Stimulated activated naive B cell treated with anti-CD40 and anti-IgM and Interleukin-4, amounts not matched to agents 10 μg/mL and 1 μg/mL and 100 μg/mL, for 72 hours (primary cell): ENCODE results near the gene IRF2BP2.

Source experiments
- ATAC-seq, 2 donors: fragments of 150-1000 bp; cut with Tn5 transposase; replicated peaks; 2 replicates each; pipeline ENCODE4 v1.10.0; 2021; ENCODE audit warnings: moderate library complexity in 1 of 2
- DNase-seq: peaks from one replicate; pipeline ENCODE4 v3.0.0; 2021
- H3K27ac Mint-ChIP-seq: one replicate; pipeline ENCODE4 v1.8.0; 2022; ENCODE audit warnings: mild to moderate bottlenecking, mixed read lengths
- H3K27me3 Mint-ChIP-seq, 2 donors: one replicate each; pipeline ENCODE4 v1.8.0; 2022; ENCODE audit warnings: mixed read lengths in 2 of 2
- H3K36me3 Mint-ChIP-seq, 2 donors: one replicate each; pipeline ENCODE4 v1.8.0; 2022; ENCODE audit warnings: mixed read lengths in 2 of 2, mild to moderate bottlenecking in 1 of 2
- H3K4me1 Mint-ChIP-seq, 2 donors: one replicate each; pipeline ENCODE4 v1.8.0; 2022; ENCODE audit warnings: mixed read lengths in 2 of 2, mild to moderate bottlenecking in 1 of 2
- H3K4me3 Mint-ChIP-seq, 2 donors: one replicate each; pipeline ENCODE4 v1.8.0; 2022; ENCODE audit warnings: mild to moderate bottlenecking in 2 of 2, mixed read lengths in 2 of 2, moderate library complexity in 1 of 2
- H3K9me3 Mint-ChIP-seq, 2 donors: one replicate each; pipeline ENCODE4 v1.8.0; 2022; ENCODE audit warnings: mixed read lengths in 2 of 2, mild to moderate bottlenecking in 1 of 2

IRF2BP2 gene

DNA sequence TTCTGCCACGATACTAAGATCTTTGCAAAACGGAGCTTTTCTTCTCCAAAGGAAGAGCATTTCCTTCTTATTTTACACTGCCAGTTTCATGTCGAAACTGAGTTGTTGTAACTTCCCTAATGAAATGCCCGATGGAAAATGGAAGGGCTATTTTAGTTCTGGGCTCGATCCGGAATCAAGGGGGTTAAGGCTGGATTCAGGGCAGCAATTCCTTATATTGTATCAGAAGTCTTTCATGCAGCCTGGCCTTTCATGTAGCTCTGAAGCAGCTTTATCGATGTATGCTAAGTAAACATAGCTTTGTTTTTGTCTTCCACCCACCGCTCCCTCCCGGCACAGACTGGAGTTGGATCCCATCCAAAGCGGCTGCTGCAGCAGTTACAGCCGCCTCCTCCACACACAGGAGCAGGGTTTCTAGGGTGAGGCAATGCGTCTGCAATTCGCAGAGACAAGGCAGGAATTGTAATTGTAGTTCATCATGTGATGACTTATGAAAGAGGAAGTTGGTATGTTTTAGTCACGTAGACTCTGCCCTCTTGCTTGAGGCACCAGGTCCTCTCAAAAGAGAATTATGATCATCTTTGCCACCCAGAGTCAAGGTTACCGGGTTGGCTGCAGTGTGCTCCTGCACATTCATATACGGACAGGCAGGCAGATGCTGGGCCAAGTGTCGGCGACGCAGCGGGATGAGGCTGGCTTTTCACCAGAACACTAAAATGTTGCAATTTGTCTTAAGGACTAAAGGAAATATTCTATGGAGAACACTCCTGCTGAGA lies 2.6 kb upstream of the IRF2BP2 start:
- DNase-seq: peak; percentile 78
- Mint-ChIP-seq H3K27me3 (no peaks in the 10 kb centered on the region), H3K36me3 (peaks cover 9 to 13% of the 10 kb centered on the region in 2 donors), H3K4me1 (peaks cover 36 to 53% of the 10 kb centered on the region in 2 donors), H3K4me3 (peak overlapping the region; percentile 86 to 88), H3K9me3 (no peaks in the 10 kb centered on the region), H3K27ac (peak overlapping the region; percentile 100)
- peak; percentile 41 to 43 for ATAC-seq

DNA sequence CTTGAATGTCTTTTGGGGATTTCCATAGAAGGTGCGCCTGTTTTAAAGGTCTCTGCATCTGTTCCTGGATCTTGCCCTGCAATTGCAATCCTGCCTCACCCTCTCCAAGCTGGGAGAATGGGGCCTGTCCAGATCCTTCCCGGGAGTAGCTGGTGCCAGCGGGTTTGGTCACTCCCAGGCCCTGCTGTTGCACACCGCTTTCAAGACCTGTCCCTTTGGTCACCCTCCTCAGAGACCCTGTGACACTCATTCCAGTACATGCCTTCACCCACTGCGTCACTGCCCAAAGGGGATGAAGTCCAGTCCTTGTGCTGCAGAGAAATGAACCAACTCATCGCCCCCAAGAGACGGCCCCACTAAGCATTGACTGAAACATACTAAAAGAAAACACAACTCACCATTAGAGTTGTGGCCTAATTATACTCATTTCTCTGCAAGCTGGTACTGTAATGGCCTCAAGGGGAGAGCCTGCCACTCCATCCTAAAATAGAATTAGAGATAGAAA lies 1.9 kb upstream of the IRF2BP2 start:
- DNase-seq: peak; percentile 59
- no peaks in the 10 kb centered on the region for H3K9me3 Mint-ChIP-seq

DNA sequence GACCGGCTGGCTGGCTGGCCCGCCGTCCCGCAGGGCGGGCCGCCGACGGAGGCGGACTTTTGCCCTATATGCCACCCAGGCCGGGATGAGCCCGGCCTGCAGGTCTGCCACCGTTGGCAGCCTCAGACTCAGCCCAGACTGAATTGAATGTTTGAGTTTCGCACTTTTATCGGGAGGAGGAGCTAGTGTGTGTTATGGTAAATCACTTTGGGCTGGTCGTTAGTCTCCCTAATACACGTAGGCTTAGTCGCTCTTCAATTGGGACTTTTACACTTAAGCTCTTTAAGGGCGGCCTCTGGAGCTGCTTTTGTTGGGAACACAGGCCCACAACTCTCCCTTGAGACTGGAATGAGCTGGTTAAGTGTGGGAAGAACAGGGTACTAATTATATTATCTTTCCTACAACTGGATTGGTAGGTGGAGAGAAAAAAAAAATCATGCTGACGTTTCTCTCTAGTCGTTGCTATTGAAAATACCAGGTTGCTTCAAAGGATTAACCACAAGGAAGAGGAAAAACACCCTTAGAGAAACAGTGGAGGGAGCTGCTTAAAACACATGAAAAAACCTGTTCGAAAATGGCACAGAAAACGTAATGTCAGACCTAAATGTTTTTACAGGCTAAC lies 1.4 kb upstream of the IRF2BP2 start:
- Mint-ChIP-seq H3K4me1 (peaks cover 37 to 56% of the 10 kb centered on the region in 2 donors), H3K4me3 (peak overlapping the region; percentile 86 to 88)

More for the DNA sequence above, 1.9 kb upstream of the IRF2BP2 start:
- peak overlapping the region; percentile 100 for H3K27ac Mint-ChIP-seq
- peaks cover 39 to 55% of the 10 kb centered on the region in 2 donors for H3K4me1 Mint-ChIP-seq
- H3K27me3 Mint-ChIP-seq: no peaks in the 10 kb centered on the region
- H3K36me3 Mint-ChIP-seq: peaks cover 15 to 20% of the 10 kb centered on the region in 2 donors
- peak overlapping the region; percentile 86 to 88 for H3K4me3 Mint-ChIP-seq
- peak in 1 of 2 donors; percentile 2 for ATAC-seq

DNA sequence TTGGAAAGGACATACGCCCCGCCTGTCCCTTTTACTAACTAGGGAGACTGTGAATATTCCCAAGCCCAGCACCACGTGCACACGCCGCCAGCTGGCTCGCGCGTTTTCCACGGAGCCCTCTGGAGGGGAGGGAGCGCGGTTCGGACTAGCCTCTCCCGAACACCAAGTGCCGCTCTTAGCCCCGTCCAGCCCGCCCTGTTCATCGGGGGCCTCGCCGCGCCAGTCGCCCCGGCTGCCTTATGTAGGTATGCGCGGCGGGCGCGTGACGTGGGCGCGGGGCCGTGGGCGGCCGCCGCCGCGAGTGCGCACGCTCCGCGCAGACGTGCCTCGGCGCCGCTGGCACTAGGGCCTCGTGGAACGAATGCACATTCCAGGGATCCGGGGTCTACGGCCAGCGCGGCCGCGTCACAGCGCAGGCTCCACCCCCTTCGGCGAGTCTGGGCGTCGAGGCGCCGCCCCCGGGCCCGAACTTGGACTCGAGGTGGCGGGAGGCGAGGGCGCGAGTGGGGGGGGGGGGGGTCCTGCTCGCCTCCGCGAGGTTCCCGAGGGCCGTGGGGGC lies 767 bp upstream of the IRF2BP2 start:
- Mint-ChIP-seq H3K9me3 (no peaks in the 10 kb centered on the region), H3K27me3 (no peaks in the 10 kb centered on the region), H3K4me1 (peaks cover 42 to 62% of the 10 kb centered on the region in 2 donors), H3K4me3 (peak overlapping the region; percentile 86 to 88), H3K36me3 (peaks cover 24 to 30% of the 10 kb centered on the region in 2 donors), H3K27ac (peak overlapping the region; percentile 100)
- DNase-seq (peak; percentile 93), ATAC-seq (peak; percentile 50 to 62)

More for the DNA sequence above, 1.4 kb upstream of the IRF2BP2 start:
- Mint-ChIP-seq H3K9me3 (no peaks in the 10 kb centered on the region), H3K36me3 (peaks cover 18 to 24% of the 10 kb centered on the region in 2 donors), H3K27ac (peak overlapping the region; percentile 100), H3K27me3 (no peaks in the 10 kb centered on the region)
- DNase-seq (no peak), ATAC-seq (peak; percentile 41 to 49)

DNA sequence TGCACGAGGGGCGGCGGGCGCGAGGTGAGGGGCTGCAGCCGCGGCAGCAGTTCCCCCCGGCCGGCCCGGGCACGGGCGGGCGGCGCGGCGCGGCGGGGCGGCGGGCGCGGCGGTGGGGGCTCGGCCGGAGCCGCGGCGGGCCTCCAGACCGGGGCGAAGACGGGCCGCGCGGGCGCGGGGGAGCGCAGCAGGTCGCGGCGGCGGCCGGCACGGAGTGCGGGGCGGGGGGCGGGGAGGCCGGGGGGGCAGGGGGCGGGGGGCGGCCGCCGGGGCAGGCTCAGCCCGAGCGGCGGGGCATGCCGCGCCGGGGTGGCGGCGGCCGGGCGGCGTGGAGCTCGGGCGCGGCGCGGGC lies 311 bp downstream of the IRF2BP2 start:
- no peak for DNase-seq
- ATAC-seq: no peak
- Mint-ChIP-seq H3K27me3 (no peaks in the 10 kb centered on the region), H3K27ac (no peak overlapping the region), H3K4me1 (peaks cover 46 to 73% of the 10 kb centered on the region in 2 donors), H3K4me3 (peak overlapping the region in 1 of 2 donors; percentile 86), H3K9me3 (no peaks in the 10 kb centered on the region), H3K36me3 (peaks cover 27 to 30% of the 10 kb centered on the region in 2 donors)

DNA sequence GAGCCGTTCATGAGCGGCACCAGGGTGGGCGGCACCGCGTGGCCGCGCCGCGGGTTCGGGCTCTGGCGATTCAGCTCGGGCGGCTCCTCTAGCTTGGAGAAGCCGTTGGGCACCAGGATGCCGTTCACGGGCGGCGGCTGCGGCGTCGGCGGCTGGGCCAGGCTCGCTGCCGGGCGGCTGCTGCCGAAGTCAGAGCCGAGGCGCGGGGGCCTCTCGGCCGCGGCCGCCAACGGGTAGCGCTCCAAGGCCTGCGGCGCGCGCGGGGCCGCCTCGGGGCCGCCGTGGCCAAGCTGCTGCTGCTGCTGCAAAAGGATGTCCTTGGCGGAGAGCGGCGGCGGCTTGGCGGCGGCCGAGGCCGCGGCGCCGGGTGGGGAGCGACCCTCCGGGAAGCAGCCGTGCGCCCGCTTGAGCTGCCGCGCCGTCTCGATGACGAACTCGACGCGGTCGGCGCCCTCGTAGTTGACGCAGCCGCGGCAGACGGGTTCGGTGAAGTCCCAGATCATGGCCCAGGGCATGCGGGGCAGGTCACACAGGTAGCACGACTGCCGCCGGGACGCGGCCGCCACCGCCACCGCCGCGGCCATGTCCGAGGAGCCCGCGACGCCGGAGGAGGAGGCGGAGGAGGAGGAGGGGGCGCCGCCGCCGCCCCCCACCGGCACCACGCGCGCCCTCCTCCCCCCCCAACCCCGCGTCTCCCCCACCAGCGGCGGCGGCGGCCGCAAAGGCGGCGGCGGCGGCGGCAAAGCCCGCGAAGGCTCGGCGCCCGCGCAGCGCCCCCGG lies 877 bp downstream of the IRF2BP2 start:
- peak; percentile 69 for DNase-seq

DNA sequence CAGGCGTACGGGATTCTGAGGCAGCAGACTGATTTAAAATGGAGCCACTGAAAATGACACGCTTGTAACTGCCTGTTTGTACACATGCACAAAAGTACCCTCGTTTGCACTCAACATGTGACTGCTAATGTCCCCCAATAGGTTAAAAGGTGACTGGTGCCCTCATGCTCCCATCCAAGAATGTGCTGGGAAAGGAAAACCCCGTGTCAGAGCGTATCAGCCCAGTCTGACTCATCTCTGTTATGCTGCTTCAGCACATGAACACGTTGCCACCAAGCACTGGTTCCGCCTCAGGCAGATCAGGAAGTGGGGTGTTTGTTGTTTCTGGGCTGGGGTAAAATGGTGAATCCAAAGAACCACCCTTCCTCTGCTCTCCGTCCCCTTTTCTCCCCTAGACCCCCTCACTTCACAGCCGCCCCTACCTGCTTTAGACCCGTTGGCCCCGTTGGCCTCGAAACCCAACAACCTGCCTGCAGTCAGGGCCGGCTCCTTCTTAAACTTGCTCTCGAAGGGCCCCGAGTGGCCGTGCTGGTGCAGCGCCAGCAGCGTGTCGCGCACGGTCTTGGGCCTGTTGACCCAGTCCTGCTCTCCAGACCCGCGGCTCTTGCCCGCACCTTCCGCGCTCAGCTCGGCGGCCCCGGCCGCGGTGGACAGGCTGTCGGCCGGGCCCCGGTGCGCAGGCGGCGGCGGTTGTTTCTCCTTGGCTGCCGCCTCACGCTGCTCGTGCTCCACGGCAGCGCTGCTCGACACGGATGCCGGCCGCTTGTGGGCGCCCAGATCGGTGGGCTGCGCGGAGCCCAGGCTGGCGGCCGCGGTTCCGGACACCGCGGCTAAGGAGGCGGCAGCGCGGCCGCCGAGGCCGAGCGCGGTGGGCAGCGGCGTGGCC lies 1.7 kb downstream of the IRF2BP2 start:
- H3K36me3 Mint-ChIP-seq: peaks cover 31 to 35% of the 10 kb centered on the region in 2 donors
- ATAC-seq (peak; percentile 35 to 38), DNase-seq (peak; percentile 73)
- peak overlapping the region; percentile 91 to 99 for H3K4me3 Mint-ChIP-seq
- H3K27ac Mint-ChIP-seq: peak overlapping the region; percentile 98
- H3K4me1 Mint-ChIP-seq: peaks cover 46 to 73% of the 10 kb centered on the region in 2 donors
- no peaks in the 10 kb centered on the region for H3K27me3 Mint-ChIP-seq
- no peaks in the 10 kb centered on the region for H3K9me3 Mint-ChIP-seq

More for the DNA sequence above, 877 bp downstream of the IRF2BP2 start:
- H3K4me1 Mint-ChIP-seq: peaks cover 47 to 76% of the 10 kb centered on the region in 2 donors
- H3K27ac Mint-ChIP-seq: peak overlapping the region; percentile 96
- no peaks in the 10 kb centered on the region for H3K27me3 Mint-ChIP-seq
- ATAC-seq: peak; percentile 7 to 8
- H3K36me3 Mint-ChIP-seq: peaks cover 28 to 30% of the 10 kb centered on the region in 2 donors
- peak overlapping the region; percentile 82 to 99 for H3K4me3 Mint-ChIP-seq
- no peaks in the 10 kb centered on the region for H3K9me3 Mint-ChIP-seq

DNA sequence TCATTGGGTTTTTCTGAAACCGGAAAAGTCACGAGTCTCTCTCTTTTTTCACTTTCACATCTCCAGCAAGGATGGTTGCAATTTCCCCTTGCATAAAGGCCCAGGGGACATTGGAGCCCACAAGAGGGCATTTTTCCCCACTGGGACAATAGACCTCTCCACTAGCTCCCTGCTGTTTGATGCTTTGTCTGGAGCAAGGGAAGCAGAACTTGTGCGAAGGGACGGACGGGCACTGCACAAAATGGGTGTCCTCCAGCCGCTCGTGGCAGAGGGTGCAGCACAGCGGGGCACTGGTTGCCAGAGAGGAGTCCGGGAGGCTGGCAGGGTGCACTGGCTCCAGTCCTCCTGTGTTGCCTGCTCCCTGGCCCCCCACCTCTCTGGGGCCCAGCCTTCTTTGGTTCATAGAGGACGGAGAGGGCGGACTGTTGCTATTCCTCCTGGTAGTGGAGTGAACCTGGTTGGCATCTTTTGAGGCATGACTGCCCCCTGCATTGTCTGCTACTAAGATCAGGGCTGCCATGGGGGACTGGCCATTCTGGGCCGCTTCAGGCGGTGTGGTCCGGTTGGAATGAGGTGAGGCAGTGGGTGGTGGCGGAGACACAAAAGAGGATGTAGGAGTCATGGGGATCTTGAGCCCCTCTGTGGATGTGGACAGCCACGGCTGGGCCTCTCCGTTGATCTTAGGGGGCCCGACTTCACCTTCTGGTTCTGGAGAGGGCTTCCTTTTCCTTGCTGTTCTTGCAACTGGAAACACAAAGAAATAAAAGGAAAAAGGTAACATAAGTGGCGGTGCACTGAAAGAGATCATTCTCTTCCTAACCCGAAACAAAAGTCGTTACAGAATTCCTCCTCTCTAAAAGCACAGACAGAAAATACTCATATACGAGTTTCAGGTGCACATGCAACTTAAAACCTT lies 2.6 kb downstream of the IRF2BP2 start:
- Mint-ChIP-seq H3K27me3 (no peaks in the 10 kb centered on the region), H3K4me1 (peaks cover 46 to 72% of the 10 kb centered on the region in 2 donors), H3K36me3 (peaks cover 36 to 42% of the 10 kb centered on the region in 2 donors), H3K9me3 (no peaks in the 10 kb centered on the region), H3K4me3 (peak overlapping the region; percentile 91 to 99), H3K27ac (peak overlapping the region; percentile 98)
- no peak for DNase-seq
- no peak for ATAC-seq

DNA sequence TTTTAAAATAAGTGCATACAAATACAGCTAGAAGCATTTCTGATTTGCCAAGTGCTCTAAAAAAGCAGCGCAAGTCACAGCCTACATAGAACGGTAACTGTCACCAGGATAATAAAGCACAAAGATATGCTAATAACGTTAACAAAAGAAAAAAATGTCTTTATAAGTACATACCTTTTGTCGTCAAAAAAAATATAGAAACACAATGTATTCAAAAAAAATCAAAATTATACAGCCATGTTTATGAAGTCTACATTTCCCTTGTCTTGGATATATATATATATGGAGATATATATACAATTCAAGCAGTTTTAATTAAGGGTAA lies 3.2 kb downstream of the IRF2BP2 start:
- peaks cover 42 to 72% of the 10 kb centered on the region in 2 donors for H3K4me1 Mint-ChIP-seq
- H3K4me3 Mint-ChIP-seq: peak overlapping the region; percentile 91 to 99
- DNase-seq: no peak
- H3K36me3 Mint-ChIP-seq: peaks cover 36 to 46% of the 10 kb centered on the region in 2 donors
- peak overlapping the region; percentile 85 for H3K27ac Mint-ChIP-seq
- H3K27me3 Mint-ChIP-seq: no peaks in the 10 kb centered on the region
- no peak for ATAC-seq
- H3K9me3 Mint-ChIP-seq: no peaks in the 10 kb centered on the region

DNA sequence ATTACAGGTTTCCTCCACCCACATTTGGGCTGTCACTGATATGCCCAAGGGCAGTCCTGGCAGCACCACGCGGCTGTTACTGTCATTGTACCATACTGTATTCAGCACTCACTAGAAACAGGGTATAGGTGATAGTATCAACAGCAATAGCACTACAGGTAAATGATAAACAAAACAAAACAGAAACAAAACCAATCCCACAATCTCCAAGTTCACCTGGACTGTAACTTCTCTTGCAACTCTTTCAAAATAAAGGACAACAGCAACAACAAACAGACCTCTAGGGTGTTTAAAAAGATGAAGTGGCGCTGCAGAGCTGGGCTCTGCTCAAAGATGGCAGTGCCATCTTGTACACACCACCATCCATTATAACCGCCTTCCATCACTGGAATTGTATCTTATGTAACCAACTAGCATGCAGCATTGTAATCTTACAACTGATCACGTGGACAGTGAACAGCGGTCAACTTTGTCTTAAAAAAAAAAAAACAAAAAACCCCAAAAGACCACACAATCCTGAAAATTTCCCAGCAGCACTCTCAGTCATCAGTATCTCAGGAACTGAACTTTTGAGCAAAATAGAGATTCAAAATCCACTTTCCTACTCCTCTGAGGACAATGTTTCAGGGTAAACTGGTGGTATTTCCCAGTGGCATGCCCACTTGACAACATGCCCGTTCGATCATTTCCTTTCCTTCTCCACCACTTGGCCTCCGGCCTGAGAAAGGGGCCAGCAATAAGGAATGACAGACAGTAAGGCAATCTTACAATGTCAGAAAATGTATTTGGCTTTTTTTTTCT lies 3.8 kb downstream of the IRF2BP2 start:
- Mint-ChIP-seq H3K27ac (peak overlapping the region; percentile 85), H3K4me3 (peak overlapping the region; percentile 84 to 86), H3K9me3 (no peaks in the 10 kb centered on the region), H3K4me1 (peaks cover 37 to 72% of the 10 kb centered on the region in 2 donors), H3K27me3 (no peaks in the 10 kb centered on the region), H3K36me3 (peaks cover 36 to 46% of the 10 kb centered on the region in 2 donors)
- no peak for DNase-seq
- no peak for ATAC-seq

DNA sequence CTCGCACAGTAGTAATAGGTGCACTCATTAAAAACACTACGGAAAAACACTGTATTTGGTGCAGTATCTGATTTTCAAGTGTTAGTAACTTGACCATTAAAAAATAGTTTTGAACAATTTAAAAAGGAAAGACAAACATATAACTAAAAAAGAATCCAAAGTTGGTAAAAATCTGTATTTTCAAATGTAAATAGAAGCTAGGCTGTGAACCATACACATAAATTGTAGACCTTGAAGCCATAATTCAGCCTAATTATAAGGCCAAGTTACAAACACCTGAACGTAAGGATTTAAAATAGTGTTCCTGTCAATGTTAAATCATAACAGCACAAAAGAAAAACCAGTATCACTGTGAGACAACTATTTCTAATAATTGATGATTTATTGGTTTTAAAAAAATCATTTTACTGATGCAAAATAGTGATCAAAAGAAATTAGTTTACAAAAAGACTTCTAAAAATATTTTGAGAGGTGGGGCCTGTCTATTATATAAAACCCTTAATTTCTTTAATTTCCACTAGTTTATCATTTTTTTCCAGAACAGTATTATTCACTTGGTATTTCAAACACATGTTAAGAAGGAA lies 4.5 kb downstream of the IRF2BP2 start:
- DNase-seq: no peak
- Mint-ChIP-seq H3K36me3 (peaks cover 36 to 45% of the 10 kb centered on the region in 2 donors), H3K27ac (peak overlapping the region; percentile 85), H3K4me3 (peak overlapping the region; percentile 84 to 86), H3K27me3 (no peaks in the 10 kb centered on the region), H3K4me1 (peaks cover 39 to 76% of the 10 kb centered on the region in 2 donors), H3K9me3 (no peaks in the 10 kb centered on the region)
- no peak for ATAC-seq
